ACHN (cell line): Measurements from ENCODE around the gene PSD4.

Experiments
- DNase-seq: peaks from one replicate; pipeline ENCODE4 v3.0.0-alpha.2; 2015
- in situ Hi-C: cut with HindIII; loops from 2 replicates; pipeline ENCODE4 v1.10.0; 2017; ENCODE audit warnings: low sequenced_read_pairs, low pct_ligation_motif_present, low pct_unique_long_range_greater_than_20kb

The PSD4 gene

DNA sequence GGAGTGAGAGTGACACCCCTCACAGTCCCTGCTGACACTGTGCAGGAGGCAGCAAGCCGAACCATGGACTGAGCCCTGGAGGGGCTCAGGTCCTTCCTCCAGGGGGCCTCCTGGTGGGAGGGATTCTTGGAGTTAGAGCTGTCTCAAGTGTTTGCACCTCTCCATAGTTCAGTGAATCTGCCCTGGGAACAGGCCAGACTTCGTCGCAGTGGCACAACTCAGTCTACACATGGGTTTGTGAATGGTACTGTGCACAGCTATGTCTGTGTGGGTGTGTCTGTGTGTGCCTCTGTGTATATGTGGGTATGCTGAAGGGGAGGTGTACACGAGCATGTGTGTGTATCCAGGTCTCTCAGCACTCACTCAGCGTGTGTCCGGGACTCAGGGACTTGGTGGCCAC is 68.6 kb downstream of the PSD4 start:
- no peak for DNase-seq
- in situ Hi-C loops = no loop called here

DNA sequence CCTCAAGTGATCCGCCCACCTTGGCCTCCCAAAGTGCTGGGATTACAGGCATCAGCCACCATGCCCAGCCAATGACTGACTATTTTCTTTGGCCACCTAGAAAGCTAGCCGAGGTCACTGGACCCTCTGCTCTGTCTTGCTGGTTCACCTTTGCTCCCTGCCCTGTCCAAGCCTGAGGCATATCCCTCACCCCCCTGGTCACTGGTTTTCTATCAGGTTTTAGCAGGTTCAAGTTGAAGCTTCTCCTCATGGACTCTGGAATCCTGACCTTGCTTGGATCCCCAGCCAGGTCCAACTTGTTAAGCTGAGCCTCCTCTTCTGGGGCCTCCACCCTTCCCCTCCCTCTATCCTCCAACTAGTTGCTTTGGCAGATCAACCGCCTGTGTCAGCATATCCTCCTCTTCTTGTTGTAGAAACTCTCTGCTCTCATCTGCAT is 71.5 kb downstream of the PSD4 start:
- in situ Hi-C loops = no loop called here

DNA sequence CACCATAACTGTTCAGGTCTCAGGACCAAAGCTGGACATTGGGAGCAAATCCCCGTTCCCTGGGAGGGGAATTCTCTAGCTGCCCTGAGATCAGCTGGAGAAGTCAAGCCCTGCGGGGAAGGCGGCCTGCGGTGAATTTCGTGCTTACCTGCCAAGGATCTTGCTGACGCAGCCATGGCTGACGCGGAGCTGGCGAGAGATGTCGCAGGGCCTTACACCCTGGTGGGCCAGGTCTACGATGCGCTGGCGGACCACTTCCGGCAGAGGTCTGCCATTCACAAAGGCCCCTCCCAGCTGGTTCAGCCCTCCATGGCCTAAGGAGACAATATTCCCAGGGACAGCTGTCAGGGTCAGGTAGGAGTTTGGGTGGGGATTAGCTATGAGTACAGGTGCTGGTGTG is 72.8 kb downstream of the PSD4 start:
- in situ Hi-C loops = no loop called here
- DNase-seq = no peak

More for the DNA sequence above, 71.5 kb downstream of the PSD4 start:
- no peak for DNase-seq

GRCh38 chr2:113248997-113249770 is 75.4 kb downstream of the PSD4 start:
- in situ Hi-C loops = no loop called here
- peak; percentile 65 for DNase-seq

- in situ Hi-C loops = no loop called here
- no peak for DNase-seq
Measured at GRCh38 chr2:113251118-113251517, 77.3 kb downstream of the PSD4 start.

- no peak for DNase-seq
- in situ Hi-C loops = no loop called here
Measured at GRCh38 chr2:113252047-113252590, 78.3 kb downstream of the PSD4 start.

DNA sequence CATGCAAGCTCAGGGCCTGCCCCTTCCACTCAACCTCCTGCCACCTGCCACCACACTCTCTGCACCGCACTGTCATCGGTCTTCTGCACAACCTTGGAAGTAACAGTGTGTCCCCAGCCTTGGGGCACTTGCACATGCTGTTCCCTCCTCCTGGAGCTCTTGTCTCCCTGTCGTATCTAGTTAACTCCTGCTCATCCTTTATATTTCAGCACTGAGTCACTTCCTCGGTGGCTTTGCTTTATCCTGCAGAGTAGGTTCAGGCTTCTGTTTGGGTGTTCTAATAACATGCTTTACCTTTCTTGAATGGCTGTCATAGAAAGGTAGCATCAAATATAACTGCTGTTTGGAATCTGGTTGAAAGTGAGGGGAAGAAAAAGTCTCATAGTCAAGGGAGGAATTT is 79.7 kb downstream of the PSD4 start:
- DNase-seq = no peak
- in situ Hi-C loops = no loop called here

DNA sequence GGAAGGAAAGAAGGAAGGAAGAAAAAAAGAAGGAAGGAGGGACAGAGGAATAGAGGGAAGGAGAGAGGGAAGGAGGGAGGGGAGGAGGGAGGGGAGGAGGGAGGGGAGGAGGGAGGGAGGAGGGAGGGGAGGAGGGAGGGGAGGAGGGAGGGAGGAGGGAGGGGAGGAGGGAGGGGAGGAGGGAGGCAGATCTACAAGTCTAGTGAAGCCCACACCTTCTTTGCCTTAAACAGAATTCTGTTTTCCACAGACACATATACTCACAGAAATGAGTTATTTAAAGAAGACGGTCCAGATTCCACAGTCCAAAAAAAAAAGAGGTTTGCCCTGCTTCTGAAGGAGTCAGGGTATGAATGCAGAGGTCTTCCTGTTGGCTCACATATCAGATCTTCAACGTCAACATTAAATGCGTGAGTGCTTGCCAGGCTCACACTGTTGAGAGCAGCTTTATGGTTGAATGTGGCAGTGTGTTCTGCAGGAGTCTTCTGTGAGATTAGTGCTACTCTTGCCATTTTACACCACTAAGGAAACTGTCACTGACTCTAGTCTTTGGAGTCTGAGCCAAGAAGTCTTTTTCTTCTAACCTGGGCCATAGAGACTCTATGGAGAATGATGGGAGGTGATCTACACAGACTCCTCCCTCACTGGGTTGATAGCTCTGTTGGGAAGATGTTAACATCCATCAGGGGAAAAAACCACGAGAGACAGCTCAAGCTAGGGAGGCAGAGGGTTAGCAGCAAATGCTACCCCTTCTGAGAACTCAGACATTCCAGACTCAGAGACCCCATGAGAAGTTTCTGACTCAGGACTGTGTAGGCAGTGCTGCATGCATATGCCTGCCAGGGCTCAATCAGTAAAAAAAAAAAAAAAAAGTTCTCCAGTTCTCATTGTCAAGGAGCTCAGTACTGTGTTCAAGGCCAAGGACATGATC is 81.6 kb downstream of the PSD4 start:
- in situ Hi-C loops = no loop called here
- no peak for DNase-seq

DNA sequence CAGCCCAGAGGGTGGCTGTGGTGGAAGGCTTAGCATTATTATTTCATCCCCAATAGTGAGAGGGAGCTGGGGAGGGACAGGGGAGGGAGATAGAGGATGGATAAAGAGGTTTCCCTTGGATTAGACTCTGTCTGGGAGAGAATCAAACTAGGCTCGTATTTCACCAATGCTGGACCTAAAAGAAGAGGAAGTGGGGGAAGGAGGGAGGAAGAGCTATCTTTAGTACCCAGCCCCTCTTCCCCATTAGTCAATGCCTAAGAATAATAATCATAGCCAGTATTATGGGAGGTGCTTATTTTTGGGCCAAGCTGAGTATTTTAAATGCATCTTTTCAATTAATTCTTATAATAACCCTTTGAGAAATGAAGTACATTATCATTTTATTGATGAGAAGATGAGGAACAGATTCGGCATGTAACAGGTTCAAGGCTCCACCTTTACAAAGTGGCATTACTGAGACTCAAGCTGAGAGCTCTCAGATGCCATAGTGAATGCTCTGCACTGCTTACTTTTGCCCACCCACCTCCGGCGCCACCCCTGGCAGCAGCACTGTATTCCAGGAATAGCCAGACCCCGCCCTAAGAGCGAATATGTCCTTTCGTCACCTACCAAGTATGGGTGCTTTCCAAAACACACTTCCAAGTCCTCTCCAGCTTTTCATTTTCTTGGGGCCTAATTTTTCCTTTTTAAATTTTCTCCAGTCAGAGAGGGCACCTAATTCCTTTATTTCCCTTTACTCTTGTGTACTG is 83.9 kb downstream of the PSD4 start:
- in situ Hi-C loops = no loop called here
- no peak for DNase-seq

GRCh38 chr2:113258471-113259147 is 84.8 kb downstream of the PSD4 start:
- DNase-seq = no peak
- in situ Hi-C loops = no loop called here
